Measurements from ENCODE around the gene PAFAH1B2. TPM values are rescaled to one million over a fixed set of nuclear protein-coding genes. Genes with fewer than 3 reads are reported as not detected.
"Not testable (repeated sequence)": the region's sequence is repeated elsewhere in the genome, so short reads cannot be mapped to it uniquely, and the experiment has no call there.

PAFAH1B2 gene
- total RNA-seq, 1 donor, result 151 TPM

- H3K4me3 ChIP-seq (ENCODE audit: insufficient read depth, low read length), result no peak overlapping the region
- H3K4me1 ChIP-seq (ENCODE audit: insufficient read depth, low read length), result no peaks in the 10 kb centered on the region
- TF ChIP-seq CTCF (IDR thresholded peaks at IDR 0.05; ENCODE audit: extremely low read depth, low read depth, low read length), result no peak
- H3K27me3 ChIP-seq (ENCODE audit: insufficient read depth, low read length), result peaks cover 6% of the 10 kb centered on the region
- H2AFZ ChIP-seq (ENCODE audit: low read length), result no peak overlapping the region
- no peak overlapping the region for H3K4me2 ChIP-seq (ENCODE audit: insufficient read depth, low read length)
- no peaks in the 10 kb centered on the region for H4K20me1 ChIP-seq (ENCODE audit: insufficient read depth, low read length)
- H3K9me3 ChIP-seq (ENCODE audit: low read depth, low read length), result no peaks in the 10 kb centered on the region
- H3K27ac ChIP-seq (ENCODE audit: low read depth, low read length), result no peak overlapping the region
- H3K36me3 ChIP-seq (ENCODE audit: insufficient read depth, low read length), result no peaks in the 10 kb centered on the region
- no peak for DNase-seq (ENCODE audit: insufficient read length, low spot score, missing footprints)
- no peaks in the 10 kb centered on the region for H3K79me2 ChIP-seq (ENCODE audit: insufficient read depth, low read length)
Observed at GRCh38 chr11:117128289-117128688, 15.8 kb upstream of the PAFAH1B2 start.

DNA sequence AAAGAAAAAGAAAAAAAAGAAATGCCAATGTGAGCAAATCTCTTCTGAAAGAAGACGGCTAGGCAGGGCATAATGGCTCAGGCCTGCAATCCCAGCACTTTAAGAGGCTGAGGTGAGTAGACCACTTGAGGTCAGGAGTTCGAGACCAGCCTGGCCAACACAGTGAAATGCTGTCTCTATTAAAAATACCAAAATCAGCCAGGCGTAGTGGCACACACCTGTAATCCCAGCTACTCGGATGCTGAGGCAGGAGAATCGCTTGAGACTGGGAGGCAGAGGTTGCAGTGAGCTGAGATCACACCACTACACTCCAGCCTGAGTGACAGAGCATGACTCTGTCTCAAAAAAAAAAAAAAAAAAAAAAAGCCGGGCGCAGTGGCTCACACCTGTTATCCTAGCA lies 13.7 kb upstream of the PAFAH1B2 start:
- not testable (repeated sequence) for H2AFZ ChIP-seq (ENCODE audit: low read length); DNase-seq (ENCODE audit: insufficient read length, low spot score, missing footprints); H3K4me3 ChIP-seq (ENCODE audit: insufficient read depth, low read length); H3K9me3 ChIP-seq (ENCODE audit: low read depth, low read length); H4K20me1 ChIP-seq (ENCODE audit: insufficient read depth, low read length); H3K27ac ChIP-seq (ENCODE audit: low read depth, low read length); H3K79me2 ChIP-seq (ENCODE audit: insufficient read depth, low read length); H3K4me1 ChIP-seq (ENCODE audit: insufficient read depth, low read length); H3K27me3 ChIP-seq (ENCODE audit: insufficient read depth, low read length); H3K36me3 ChIP-seq (ENCODE audit: insufficient read depth, low read length); H3K4me2 ChIP-seq (ENCODE audit: insufficient read depth, low read length)

GRCh38 chr11:117130879-117131278 lies 13.2 kb upstream of the PAFAH1B2 start:
- Histone ChIP-seq H3K27ac (ENCODE audit: low read depth, low read length) (no peak overlapping the region), H2AFZ (ENCODE audit: low read length) (no peak overlapping the region), H3K36me3 (ENCODE audit: insufficient read depth, low read length) (no peaks in the 10 kb centered on the region), H3K4me1 (ENCODE audit: insufficient read depth, low read length) (no peaks in the 10 kb centered on the region), H3K9me3 (ENCODE audit: low read depth, low read length) (no peaks in the 10 kb centered on the region), H3K4me2 (ENCODE audit: insufficient read depth, low read length) (no peak overlapping the region), H3K27me3 (ENCODE audit: insufficient read depth, low read length) (peaks cover 6% of the 10 kb centered on the region), H3K79me2 (ENCODE audit: insufficient read depth, low read length) (no peaks in the 10 kb centered on the region), H3K4me3 (ENCODE audit: insufficient read depth, low read length) (no peak overlapping the region), H4K20me1 (ENCODE audit: insufficient read depth, low read length) (no peaks in the 10 kb centered on the region)
- no peak for TF ChIP-seq CTCF (IDR thresholded peaks at IDR 0.05; ENCODE audit: extremely low read depth, low read depth, low read length)
- DNase-seq (ENCODE audit: insufficient read length, low spot score, missing footprints), result no peak

DNA sequence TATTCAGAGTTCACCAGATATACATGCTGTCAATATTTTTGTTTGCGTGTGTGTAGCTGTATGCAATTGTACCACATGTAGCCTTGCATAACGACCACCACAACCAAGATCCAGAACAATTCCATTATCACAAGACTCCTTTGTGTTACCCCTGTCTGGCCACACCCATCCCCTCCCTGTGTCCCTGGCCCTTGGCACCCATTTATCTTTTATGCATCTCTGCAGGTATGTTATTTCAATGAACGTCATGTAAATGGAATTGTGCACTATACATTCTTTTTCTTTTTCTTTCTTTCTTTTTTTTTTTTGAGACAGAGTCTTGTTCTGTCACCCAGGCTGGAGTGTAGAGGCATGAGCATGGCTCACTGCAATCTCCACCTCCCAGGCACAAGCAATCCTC lies 9.7 kb upstream of the PAFAH1B2 start:
- Histone ChIP-seq H3K4me3 (ENCODE audit: insufficient read depth, low read length) (no peak overlapping the region), H2AFZ (ENCODE audit: low read length) (no peak overlapping the region), H3K4me2 (ENCODE audit: insufficient read depth, low read length) (no peak overlapping the region), H3K9me3 (ENCODE audit: low read depth, low read length) (no peaks in the 10 kb centered on the region), H3K4me1 (ENCODE audit: insufficient read depth, low read length) (no peaks in the 10 kb centered on the region), H4K20me1 (ENCODE audit: insufficient read depth, low read length) (no peaks in the 10 kb centered on the region), H3K79me2 (ENCODE audit: insufficient read depth, low read length) (no peaks in the 10 kb centered on the region), H3K36me3 (ENCODE audit: insufficient read depth, low read length) (no peaks in the 10 kb centered on the region), H3K27ac (ENCODE audit: low read depth, low read length) (no peak overlapping the region), H3K27me3 (ENCODE audit: insufficient read depth, low read length) (no peaks in the 10 kb centered on the region)
- no peak for TF ChIP-seq CTCF (IDR thresholded peaks at IDR 0.05; ENCODE audit: extremely low read depth, low read depth, low read length)
- DNase-seq (ENCODE audit: insufficient read length, low spot score, missing footprints), result no peak

DNA sequence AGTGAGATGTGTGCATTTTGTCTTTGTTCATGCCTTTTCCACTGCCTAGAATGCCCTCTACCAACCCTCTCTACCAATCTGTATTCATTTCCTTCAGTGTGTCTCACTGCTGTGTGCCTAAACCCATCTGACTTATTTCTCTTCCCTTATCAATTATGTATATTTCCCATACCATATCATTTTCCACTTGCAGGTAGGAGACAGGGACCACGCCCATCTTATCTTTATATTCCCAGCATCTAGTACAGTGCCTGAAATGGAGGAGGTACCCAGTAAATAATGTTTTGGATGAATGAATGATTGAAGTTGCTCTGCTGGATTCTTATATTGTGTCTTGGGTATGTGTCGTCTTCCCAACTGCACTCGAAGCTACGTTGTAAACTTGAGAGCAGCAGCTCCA lies 9.1 kb upstream of the PAFAH1B2 start:
- not testable (repeated sequence) for H4K20me1 ChIP-seq (ENCODE audit: insufficient read depth, low read length); H2AFZ ChIP-seq (ENCODE audit: low read length); H3K4me3 ChIP-seq (ENCODE audit: insufficient read depth, low read length); H3K4me2 ChIP-seq (ENCODE audit: insufficient read depth, low read length); H3K27ac ChIP-seq (ENCODE audit: low read depth, low read length); H3K27me3 ChIP-seq (ENCODE audit: insufficient read depth, low read length); H3K79me2 ChIP-seq (ENCODE audit: insufficient read depth, low read length); H3K9me3 ChIP-seq (ENCODE audit: low read depth, low read length); DNase-seq (ENCODE audit: insufficient read length, low spot score, missing footprints); H3K4me1 ChIP-seq (ENCODE audit: insufficient read depth, low read length); H3K36me3 ChIP-seq (ENCODE audit: insufficient read depth, low read length)

GRCh38 chr11:117137223-117138086 lies 6.6 kb upstream of the PAFAH1B2 start:
- H3K79me2 ChIP-seq (ENCODE audit: insufficient read depth, low read length); H4K20me1 ChIP-seq (ENCODE audit: insufficient read depth, low read length); H3K4me2 ChIP-seq (ENCODE audit: insufficient read depth, low read length); H3K36me3 ChIP-seq (ENCODE audit: insufficient read depth, low read length); H3K27me3 ChIP-seq (ENCODE audit: insufficient read depth, low read length); H2AFZ ChIP-seq (ENCODE audit: low read length); H3K27ac ChIP-seq (ENCODE audit: low read depth, low read length); H3K4me1 ChIP-seq (ENCODE audit: insufficient read depth, low read length); H3K4me3 ChIP-seq (ENCODE audit: insufficient read depth, low read length); DNase-seq (ENCODE audit: insufficient read length, low spot score, missing footprints); H3K9me3 ChIP-seq (ENCODE audit: low read depth, low read length): not testable (repeated sequence)
